Panc1 (cell line): Measurements from ENCODE around the gene DLGAP1. TPM values are rescaled to one million over a fixed set of nuclear protein-coding genes. Genes with fewer than 3 reads are reported as not detected.

ENCODE experiments used
- ATAC-seq: fragments of 200-7000 bp; cut with Tn5 transposase; 2 replicates; pipeline ENCODE4 v1.9.1; 2020; ENCODE audit warnings: mild to moderate bottlenecking, moderate library complexity
- BruUV-seq: library from RNA; stranded (reverse); fragments of 400-500 nt; replicated peaks from 2 replicates; lab custom pipeline; 2021; lab: Mats Ljungman, UMichigan
- CTCF ChIA-PET: fragments of 300-600 bp; sonication (Branson Sonifier 250); formaldehyde crosslinking; loops from one replicate; lab custom pipeline; 2022; ENCODE audit warnings: antibody characterized with exemption; lab: Charles Lee
- POLR2A ChIA-PET: fragments of 300-600 bp; sonication (Branson Sonifier 250); formaldehyde crosslinking; loops from one replicate; lab custom pipeline; 2022; ENCODE audit warnings: antibody characterized with exemption; lab: Charles Lee
- DNase-seq: peaks from one replicate; pipeline ENCODE4 v3.0.0-alpha.2; 2010; ENCODE audit warnings: low read depth, low spot score
- H3K27ac ChIP-seq: 2 replicates; pipeline ENCODE4 v1.5.1; 2011; ENCODE audit warnings: mild to moderate bottlenecking, low read length, inconsistent platforms
- H3K27me3 ChIP-seq: fragments of 200-500 bp; sonication (Bioruptor generic); 2 replicates; pipeline ENCODE4 v1.6.0; 2014; ENCODE audit warnings: low read length, inconsistent platforms; ENCODE audit not compliant: control insufficient read depth, insufficient read depth
- H3K36me3 ChIP-seq: fragments of 200-500 bp; sonication (Bioruptor generic); 2 replicates; pipeline ENCODE4 v1.5.1; 2014; ENCODE audit warnings: inconsistent platforms, mild to moderate bottlenecking, low read length, moderate library complexity; ENCODE audit not compliant: control insufficient read depth, insufficient read depth
- H3K4me1 ChIP-seq: 2 replicates; pipeline ENCODE4 v1.5.1; 2011; ENCODE audit warnings: inconsistent platforms, mild to moderate bottlenecking, low read length, moderate library complexity; ENCODE audit not compliant: control insufficient read depth, insufficient read depth
- H3K4me3 ChIP-seq, 2 experiments: 2 replicates each; pipeline ENCODE4 v1.5.1; 2011 to 2012; ENCODE audit warnings: low read depth in 2 of 2, low read length in 2 of 2, mild to moderate bottlenecking in 2 of 2, inconsistent platforms in 1 of 2, moderate library complexity in 1 of 2
- H3K9me3 ChIP-seq: fragments of 200-500 bp; sonication (Bioruptor generic); 2 replicates; pipeline ENCODE4 v1.5.1; 2014; ENCODE audit warnings: low read depth, mild to moderate bottlenecking, inconsistent platforms, low read length, moderate library complexity; ENCODE audit not compliant: control insufficient read depth, insufficient read depth
- CTCF ChIP-seq: fragments of 450-650 bp; IDR thresholded peaks from 2 replicates; pipeline ENCODE4 v1.5.1; 2017; ENCODE audit warnings: mild to moderate bottlenecking
- POLR2AphosphoS5 ChIP-seq: IDR thresholded peaks from 2 replicates; pipeline ENCODE4 v1.6.1; 2012; ENCODE audit warnings: mild to moderate bottlenecking, low read depth, low read length, moderate library complexity
- REST ChIP-seq, 2 experiments: IDR thresholded peaks; 2 replicates each; pipeline ENCODE4 v1.6.1; 2011 to 2012; ENCODE audit warnings: low read depth in 2 of 2, control low read depth in 1 of 2, low read length in 1 of 2, mild to moderate bottlenecking in 1 of 2, moderate library complexity in 1 of 2; ENCODE audit not compliant: insufficient read depth in 1 of 2
- SIN3A ChIP-seq: IDR thresholded peaks from 2 replicates; pipeline ENCODE4 v1.6.1; 2012; ENCODE audit warnings: low read depth, mild to moderate bottlenecking, low read length, moderate library complexity, borderline replicate concordance; ENCODE audit not compliant: insufficient read depth
- TCF7L2 ChIP-seq: IDR thresholded peaks from 2 replicates; pipeline ENCODE4 v1.6.1; 2011; ENCODE audit warnings: mild to moderate bottlenecking, low read depth, low read length, inconsistent platforms
- in situ Hi-C: cut with HindIII; loops from 2 replicates; pipeline ENCODE4 v1.10.0; 2016; ENCODE audit warnings: low sequenced_read_pairs, low pct_unique_long_range_greater_than_20kb
- intact Hi-C: fragments of 100-400 bp; cut with micrococcal nuclease; formaldehyde crosslinking; loops from one replicate; pipeline ENCODE4 v1.10.0; 2022; ENCODE audit not compliant: unreplicated experiment
- total RNA-seq: library from RNA; stranded (reverse); gene quantifications from one replicate; pipeline ENCODE4 v1.2.1, GENCODE V29; 2021; ENCODE audit not compliant: unreplicated experiment

DLGAP1 gene
- total RNA-seq, 1 experiment from 2014 or later, result 1.8 TPM

GRCh38 chr18:4040391-4041092, 414.6 kb downstream of the DLGAP1 start:
- Histone ChIP-seq H3K9me3 (no peaks in the 10 kb centered on the region), H3K27me3 (0 out of 2 replicates have a peak, but pooled peaks cover 3% of the 10 kb centered on the region), H3K27ac (no peak overlapping the region), H3K4me3 (no peak overlapping the region), H3K36me3 (no peaks in the 10 kb centered on the region), H3K4me1 (no peaks in the 10 kb centered on the region)
- TF ChIP-seq REST (IDR thresholded peaks at IDR 0.05; ENCODE audit: insufficient read depth in 1 of 2, low read depth in 2 of 2, low read length in 1 of 2) (no peak), SIN3A (no peak), CTCF (no peak), POLR2AphosphoS5 (no peak), TCF7L2 (no peak)
- intact Hi-C loops (no loop called here), in situ Hi-C loops (no loop called here)
- no peak for ATAC-seq
- ChIA-PET CTCF (no interaction called here), POLR2A (no interaction called here)
- no peak for DNase-seq
- no TSS peak for BruUV-seq

- CTCF ChIA-PET, result no interaction called here
These were observed 419.6 kb downstream of the DLGAP1 start for GRCh38 chr18:4035521-4035920.

More at GRCh38 chr18:4035521-4035920, 419.6 kb downstream of the DLGAP1 start:
- POLR2A ChIA-PET, result no interaction called here
- BruUV-seq, result no TSS peak
- Histone ChIP-seq H3K27ac (no peak overlapping the region), H3K36me3 (no peaks in the 10 kb centered on the region), H3K4me3 (no peak overlapping the region), H3K27me3 (0 out of 2 replicates have a peak, but pooled peaks cover 3% of the 10 kb centered on the region), H3K9me3 (no peaks in the 10 kb centered on the region), H3K4me1 (no peaks in the 10 kb centered on the region)
- TF ChIP-seq SIN3A (no peak), TCF7L2 (no peak), CTCF (no peak), POLR2AphosphoS5 (no peak), REST (IDR thresholded peaks at IDR 0.05; ENCODE audit: insufficient read depth in 1 of 2, low read depth in 2 of 2, low read length in 1 of 2) (no peak)
- intact Hi-C loops (no loop called here), in situ Hi-C loops (no loop called here)
- no peak for DNase-seq
- no peak for ATAC-seq
